ENCODE data around the gene CCDC7. TPM values are rescaled to one million over a fixed set of nuclear protein-coding genes. Genes with fewer than 3 reads are reported as not detected.

Gene CCDC7
- total and polyA plus RNA-seq, 8 donors = 1.0 to 27.2 (median 5.3) TPM

- TF ChIP-seq POLR2A (IDR thresholded peaks at IDR 0.05) (no peak), POLR2AphosphoS5 (IDR thresholded peaks at IDR 0.05) (no peak), EP300 (IDR thresholded peaks at IDR 0.05) (no peak)
- TF ChIP-seq, protein P1, sequence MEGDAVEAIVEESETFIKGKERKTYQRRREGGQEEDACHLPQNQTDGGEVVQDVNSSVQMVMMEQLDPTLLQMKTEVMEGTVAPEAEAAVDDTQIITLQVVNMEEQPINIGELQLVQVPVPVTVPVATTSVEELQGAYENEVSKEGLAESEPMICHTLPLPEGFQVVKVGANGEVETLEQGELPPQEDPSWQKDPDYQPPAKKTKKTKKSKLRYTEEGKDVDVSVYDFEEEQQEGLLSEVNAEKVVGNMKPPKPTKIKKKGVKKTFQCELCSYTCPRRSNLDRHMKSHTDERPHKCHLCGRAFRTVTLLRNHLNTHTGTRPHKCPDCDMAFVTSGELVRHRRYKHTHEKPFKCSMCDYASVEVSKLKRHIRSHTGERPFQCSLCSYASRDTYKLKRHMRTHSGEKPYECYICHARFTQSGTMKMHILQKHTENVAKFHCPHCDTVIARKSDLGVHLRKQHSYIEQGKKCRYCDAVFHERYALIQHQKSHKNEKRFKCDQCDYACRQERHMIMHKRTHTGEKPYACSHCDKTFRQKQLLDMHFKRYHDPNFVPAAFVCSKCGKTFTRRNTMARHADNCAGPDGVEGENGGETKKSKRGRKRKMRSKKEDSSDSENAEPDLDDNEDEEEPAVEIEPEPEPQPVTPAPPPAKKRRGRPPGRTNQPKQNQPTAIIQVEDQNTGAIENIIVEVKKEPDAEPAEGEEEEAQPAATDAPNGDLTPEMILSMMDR (IDR thresholded peaks at IDR 0.05) = no peak
- Histone ChIP-seq H3K36me3 (peaks cover 4 to 50% (median 38%) of the 10 kb centered on the region in 4 donors), H3K4me3 (no peak overlapping the region), H3K27me3 (no peaks in the 10 kb centered on the region), H3K4me1 (no peaks in the 10 kb centered on the region), H3K27ac (no peak overlapping the region), H3K9me3 (no peaks in the 10 kb centered on the region)
- intact Hi-C loops (cut with DNase I; ENCODE audit: low total_unique reads) = no loop called here
- WGBS, 5 donors = 90 to 99% (median 92%) methylated on average over 4 of the region's 4 CpGs
- DNase-seq = no peak
Measured at GRCh38 chr10:32454148-32454547, 8.2 kb downstream of the CCDC7 start.

- 68 to 89% (median 86%) methylated on average over 1 of the region's 1 CpG for WGBS, 5 donors
- peak in 1 of 2 donors; percentile 48 for DNase-seq
Measured at GRCh38 chr10:32459051-32459698, 13.2 kb downstream of the CCDC7 start.

GRCh38 chr10:32461203-32461602, 15.3 kb downstream of the CCDC7 start:
- no peaks in the 10 kb centered on the region for H3K4me1 ChIP-seq
- no peak for DNase-seq
- H3K27ac ChIP-seq = no peak overlapping the region
- H3K9me3 ChIP-seq = no peaks in the 10 kb centered on the region
- no peak overlapping the region for H3K4me3 ChIP-seq
- TF ChIP-seq, protein P1 (IDR thresholded peaks at IDR 0.05) = no peak
- TF ChIP-seq EP300 (IDR thresholded peaks at IDR 0.05) (no peak), POLR2A (IDR thresholded peaks at IDR 0.05) (no peak), POLR2AphosphoS5 (IDR thresholded peaks at IDR 0.05) (no peak)
- 83 to 93% (median 85%) methylated on average over 1 of the region's 1 CpG for WGBS, 5 donors
- H3K36me3 ChIP-seq = peaks cover 0 to 25% (median 13%) of the 10 kb centered on the region in 4 donors
- H3K27me3 ChIP-seq = no peaks in the 10 kb centered on the region
- intact Hi-C loops (cut with DNase I; ENCODE audit: low total_unique reads) = no loop called here

More at GRCh38 chr10:32459051-32459698, 13.2 kb downstream of the CCDC7 start:
- no peaks in the 10 kb centered on the region for H3K9me3 ChIP-seq
- no peak overlapping the region for H3K4me3 ChIP-seq
- intact Hi-C loops (cut with DNase I; ENCODE audit: low total_unique reads) = no loop called here
- no peak overlapping the region for H3K27ac ChIP-seq
- H3K36me3 ChIP-seq = peaks cover 0 to 34% (median 22%) of the 10 kb centered on the region in 4 donors
- H3K27me3 ChIP-seq = no peaks in the 10 kb centered on the region
- H3K4me1 ChIP-seq = no peaks in the 10 kb centered on the region
- no peak for TF ChIP-seq POLR2AphosphoS5 (IDR thresholded peaks at IDR 0.05)
- no peak for TF ChIP-seq POLR2A (IDR thresholded peaks at IDR 0.05)
- no peak for TF ChIP-seq EP300 (IDR thresholded peaks at IDR 0.05)
- TF ChIP-seq, protein P1 (IDR thresholded peaks at IDR 0.05) = no peak

GRCh38 chr10:32471232-32471631, 25.3 kb downstream of the CCDC7 start:
- no peak for DNase-seq
- intact Hi-C loops (cut with DNase I; ENCODE audit: low total_unique reads) = no loop called here
- TF ChIP-seq POLR2A (IDR thresholded peaks at IDR 0.05) (no peak), POLR2AphosphoS5 (IDR thresholded peaks at IDR 0.05) (no peak), EP300 (IDR thresholded peaks at IDR 0.05) (no peak)
- TF ChIP-seq, protein P1 (IDR thresholded peaks at IDR 0.05) = no peak
- no peaks in the 10 kb centered on the region for H3K9me3 ChIP-seq
- WGBS, 5 donors = 97 to 100% (median 100%) methylated on average over 1 of the region's 1 CpG
- H3K27ac ChIP-seq = no peak overlapping the region
- no peaks in the 10 kb centered on the region for H3K4me1 ChIP-seq
- H3K36me3 ChIP-seq = peaks cover 6 to 53% (median 30%) of the 10 kb centered on the region in 4 donors
- H3K4me3 ChIP-seq = no peak overlapping the region
- no peaks in the 10 kb centered on the region for H3K27me3 ChIP-seq
